HG03521 (cell line): ENCODE measurements around the gene LY6G6C.

ENCODE experiments used
- ATAC-seq: cut with Tn5 transposase; IDR thresholded peaks from one replicate; pipeline ENCODE4 v1.9.1; 2021; ENCODE audit warnings: mild to moderate bottlenecking, moderate library complexity; ENCODE audit not compliant: unreplicated experiment

Gene LY6G6C

GRCh38 chr6:31721351-31722020 lies at the start of gene LY6G6C:
LY6G6C (minus strand) TSS chr6:31721746; CDS start chr6:31721679, 67 bp downstream.
- ATAC-seq = no peak

GRCh38 chr6:31770860-31771259 lies 49.3 kb upstream of the LY6G6C start:
- ATAC-seq = no peak

GRCh38 chr6:31769684-31770371 lies 48.3 kb upstream of the LY6G6C start:
- ATAC-seq = no peak

GRCh38 chr6:31768363-31769257 lies 47.1 kb upstream of the LY6G6C start:
- no peak for ATAC-seq

GRCh38 chr6:31767096-31767645 lies 45.6 kb upstream of the LY6G6C start:
- ATAC-seq = no peak

- ATAC-seq = no peak
These were observed 44.6 kb upstream of the LY6G6C start for GRCh38 chr6:31765910-31766794.

- ATAC-seq = no peak
These were observed 44.0 kb upstream of the LY6G6C start for GRCh38 chr6:31765559-31765909.

- ATAC-seq = no peak
These were observed 42.7 kb upstream of the LY6G6C start for GRCh38 chr6:31764198-31764597.

GRCh38 chr6:31763619-31763940 lies 42.0 kb upstream of the LY6G6C start:
- no peak for ATAC-seq

GRCh38 chr6:31762878-31763618 lies 41.5 kb upstream of the LY6G6C start:
- no peak for ATAC-seq

- ATAC-seq = no peak
These were observed 40.8 kb upstream of the LY6G6C start, which contains the start of gene SAPCD1 for GRCh38 chr6:31762356-31762755. SAPCD1 (plus strand) TSS chr6:31762656; CDS start chr6:31763055, 399 bp downstream.

- no peak for ATAC-seq
These were observed 39.8 kb upstream of the LY6G6C start for GRCh38 chr6:31761343-31761742.

- ATAC-seq = no peak
These were observed 39.2 kb upstream of the LY6G6C start for GRCh38 chr6:31760790-31761189.

GRCh38 chr6:31758281-31758680 lies 36.7 kb upstream of the LY6G6C start:
- ATAC-seq = no peak

- ATAC-seq = no peak
These were observed 31.3 kb upstream of the LY6G6C start for GRCh38 chr6:31752739-31753319.

- no peak for ATAC-seq
These were observed 29.0 kb upstream of the LY6G6C start for GRCh38 chr6:31750411-31751022.

- ATAC-seq = no peak
These were observed 27.9 kb upstream of the LY6G6C start for GRCh38 chr6:31749301-31750036.

GRCh38 chr6:31744422-31744821 lies 22.9 kb upstream of the LY6G6C start:
- no peak for ATAC-seq
